ENCODE data around the gene ZNF529.
A peak's percentile ranks its signal among the peaks of the same experiment; 100 is the strongest.
"Not testable (repeated sequence)": the region's sequence is repeated elsewhere in the genome, so short reads cannot be mapped to it uniquely, and the experiment has no call there.

Gene ZNF529

GRCh38 chr19:36573020-36573894 lies at the start of gene ZNF529:
ZNF529 (minus strand) TSS chr19:36573292; CDS start chr19:36572346, 946 bp downstream.
- Mint-ChIP-seq H3K27ac (peak within 1 kb of the TSS; percentile 96), H3K9me3 (peaks cover 49% of the 10 kb centered on the region), H3K4me1 (ENCODE audit: low read depth) (peaks cover 31% of the 10 kb centered on the region), H3K27me3 (no peaks in the 10 kb centered on the region), H3K36me3 (ENCODE audit: low read depth) (peaks cover 93% of the 10 kb centered on the region), H3K4me3 (peak within 1 kb of the TSS; percentile 96)
- intact Hi-C loops (cut with micrococcal nuclease), result loop anchor here (1.0 to 10.0 kb wide), 5 partner anchors 32 to 358 kb away; partner anchors contain the start of genes ZNF146, ZNF260, ZNF382 and ZNF461

GRCh38 chr19:36605877-36606478 lies 32.9 kb upstream of the ZNF529 start:
- Mint-ChIP-seq H3K4me3 (peak overlapping the region; percentile 92), H3K4me1 (ENCODE audit: low read depth) (peaks cover 21% of the 10 kb centered on the region), H3K9me3 (peaks cover 54% of the 10 kb centered on the region), H3K27ac (peak overlapping the region; percentile 93), H3K36me3 (ENCODE audit: low read depth) (peaks cover 64% of the 10 kb centered on the region), H3K27me3 (no peaks in the 10 kb centered on the region)
- intact Hi-C loops (cut with micrococcal nuclease), result loop anchor here (2.0 kb wide), 1 partner anchor 33 kb away; the partner anchor contains the start of gene ZNF529

GRCh38 chr19:36605101-36605876 lies 32.2 kb upstream of the ZNF529 start, which contains the start of gene ZNF382:
ZNF382 (plus strand) TSS chr19:36605313; CDS start chr19:36609915, 4,602 bp downstream.
- Mint-ChIP-seq H3K9me3 (peaks cover 52% of the 10 kb centered on the region), H3K4me1 (ENCODE audit: low read depth) (peaks cover 21% of the 10 kb centered on the region), H3K36me3 (ENCODE audit: low read depth) (peaks cover 60% of the 10 kb centered on the region), H3K27ac (peak within 1 kb of the TSS; percentile 93), H3K4me3 (peak within 1 kb of the TSS; percentile 92), H3K27me3 (no peaks in the 10 kb centered on the region)
- intact Hi-C loops (cut with micrococcal nuclease), result loop anchor here (2.0 kb wide), 1 partner anchor 32 kb away; the partner anchor contains the start of gene ZNF529

- Mint-ChIP-seq H3K4me1 (ENCODE audit: low read depth) (peaks cover 21% of the 10 kb centered on the region), H3K27me3 (no peaks in the 10 kb centered on the region), H3K4me3 (peak overlapping the region; percentile 92), H3K36me3 (ENCODE audit: low read depth) (peaks cover 54% of the 10 kb centered on the region), H3K9me3 (peaks cover 52% of the 10 kb centered on the region), H3K27ac (peak overlapping the region; percentile 93)
- intact Hi-C loops (cut with micrococcal nuclease), result loop anchor here (2.0 kb wide), 1 partner anchor 32 kb away; the partner anchor contains the start of gene ZNF529
Measured at GRCh38 chr19:36604656-36605100, 31.6 kb upstream of the ZNF529 start.

GRCh38 chr19:36602681-36603080 lies 29.6 kb upstream of the ZNF529 start:
- H3K27me3 Mint-ChIP-seq; H3K27ac Mint-ChIP-seq; intact Hi-C loops (cut with micrococcal nuclease); H3K4me3 Mint-ChIP-seq: not testable (repeated sequence)
- Mint-ChIP-seq H3K9me3 (peaks cover 47% of the 10 kb centered on the region), H3K4me1 (ENCODE audit: low read depth) (peaks cover 21% of the 10 kb centered on the region), H3K36me3 (ENCODE audit: low read depth) (peaks cover 34% of the 10 kb centered on the region)

- no peak overlapping the region for H3K4me3 Mint-ChIP-seq
- peaks cover 7% of the 10 kb centered on the region for H3K4me1 Mint-ChIP-seq (ENCODE audit: low read depth)
- no peaks in the 10 kb centered on the region for H3K27me3 Mint-ChIP-seq
- H3K9me3 Mint-ChIP-seq, result peaks cover 71% of the 10 kb centered on the region
- H3K27ac Mint-ChIP-seq, result no peak overlapping the region
- peaks cover 97% of the 10 kb centered on the region for H3K36me3 Mint-ChIP-seq (ENCODE audit: low read depth)
- intact Hi-C loops (cut with micrococcal nuclease), result loop anchor here (10.0 kb wide), 1 partner anchor 364 kb away; the partner anchor contains the start of genes ZNF146 and ZNF565
Measured at GRCh38 chr19:36579255-36579654, 6.2 kb upstream of the ZNF529 start.

- peaks cover 97% of the 10 kb centered on the region for H3K36me3 Mint-ChIP-seq (ENCODE audit: low read depth)
- H3K4me1 Mint-ChIP-seq (ENCODE audit: low read depth), result peaks cover 21% of the 10 kb centered on the region
- H3K9me3 Mint-ChIP-seq, result peaks cover 54% of the 10 kb centered on the region
- H3K27me3 Mint-ChIP-seq, result no peaks in the 10 kb centered on the region
- no peak overlapping the region for H3K27ac Mint-ChIP-seq
- H3K4me3 Mint-ChIP-seq, result no peak overlapping the region
- intact Hi-C loops (cut with micrococcal nuclease), result loop anchor here (10.0 kb wide), 1 partner anchor 363 kb away; the partner anchor contains the start of genes ZNF146 and ZNF565
Measured at GRCh38 chr19:36577271-36577996, 4.3 kb upstream of the ZNF529 start.

GRCh38 chr19:36574741-36575140 lies 1.6 kb upstream of the ZNF529 start:
- H3K4me1 Mint-ChIP-seq (ENCODE audit: low read depth), result peaks cover 31% of the 10 kb centered on the region
- no peaks in the 10 kb centered on the region for H3K27me3 Mint-ChIP-seq
- intact Hi-C loops (cut with micrococcal nuclease), result loop anchor here (5.0 to 10.0 kb wide), 2 partner anchors 93 to 360 kb away; partner anchors contain the start of genes ZNF146, ZNF461 and ZNF565
- peaks cover 93% of the 10 kb centered on the region for H3K36me3 Mint-ChIP-seq (ENCODE audit: low read depth)
- H3K27ac Mint-ChIP-seq, result no peak overlapping the region
- no peak overlapping the region for H3K4me3 Mint-ChIP-seq
- peaks cover 47% of the 10 kb centered on the region for H3K9me3 Mint-ChIP-seq

GRCh38 chr19:36573895-36574720 lies 1.0 kb upstream of the ZNF529 start:
- Mint-ChIP-seq H3K4me1 (ENCODE audit: low read depth) (peaks cover 31% of the 10 kb centered on the region), H3K36me3 (ENCODE audit: low read depth) (peaks cover 93% of the 10 kb centered on the region), H3K4me3 (peak overlapping the region; percentile 96), H3K27me3 (no peaks in the 10 kb centered on the region), H3K9me3 (peaks cover 47% of the 10 kb centered on the region), H3K27ac (peak overlapping the region; percentile 96)
- intact Hi-C loops (cut with micrococcal nuclease), result loop anchor here (1.0 to 10.0 kb wide), 5 partner anchors 31 to 359 kb away; partner anchors contain the start of genes ZNF146, ZNF260, ZNF382 and ZNF461

- Mint-ChIP-seq H3K4me3 (peak overlapping the region; percentile 96), H3K4me1 (ENCODE audit: low read depth) (peaks cover 31% of the 10 kb centered on the region), H3K27ac (peak overlapping the region; percentile 96), H3K27me3 (no peaks in the 10 kb centered on the region), H3K9me3 (peaks cover 55% of the 10 kb centered on the region), H3K36me3 (ENCODE audit: low read depth) (peaks cover 93% of the 10 kb centered on the region)
- intact Hi-C loops (cut with micrococcal nuclease), result loop anchor here (1.0 to 10.0 kb wide), 5 partner anchors 32 to 358 kb away; partner anchors contain the start of genes ZNF146, ZNF260, ZNF382 and ZNF461
Measured at GRCh38 chr19:36572593-36573019, 486 bp downstream of the ZNF529 start.

GRCh38 chr19:36564391-36564790 lies 8.7 kb downstream of the ZNF529 start:
- intact Hi-C loops (cut with micrococcal nuclease), result no loop called here
- Mint-ChIP-seq H3K4me1 (ENCODE audit: low read depth) (no peaks in the 10 kb centered on the region), H3K27ac (no peak overlapping the region), H3K9me3 (peaks cover 95% of the 10 kb centered on the region), H3K27me3 (no peaks in the 10 kb centered on the region), H3K36me3 (ENCODE audit: low read depth) (peaks cover 98% of the 10 kb centered on the region), H3K4me3 (no peak overlapping the region)
